NCI-H1436 (cell line): Measurements from ENCODE around the gene ZNF710.
"Not testable (repeated sequence)": the region's sequence is repeated elsewhere in the genome, so short reads cannot be mapped to it uniquely, and the experiment has no call there.

Source experiments
- DNase-seq: peaks from one replicate; lab custom pipeline; 2025; lab: John Stamatoyannopoulos, UW

ZNF710 gene

DNA sequence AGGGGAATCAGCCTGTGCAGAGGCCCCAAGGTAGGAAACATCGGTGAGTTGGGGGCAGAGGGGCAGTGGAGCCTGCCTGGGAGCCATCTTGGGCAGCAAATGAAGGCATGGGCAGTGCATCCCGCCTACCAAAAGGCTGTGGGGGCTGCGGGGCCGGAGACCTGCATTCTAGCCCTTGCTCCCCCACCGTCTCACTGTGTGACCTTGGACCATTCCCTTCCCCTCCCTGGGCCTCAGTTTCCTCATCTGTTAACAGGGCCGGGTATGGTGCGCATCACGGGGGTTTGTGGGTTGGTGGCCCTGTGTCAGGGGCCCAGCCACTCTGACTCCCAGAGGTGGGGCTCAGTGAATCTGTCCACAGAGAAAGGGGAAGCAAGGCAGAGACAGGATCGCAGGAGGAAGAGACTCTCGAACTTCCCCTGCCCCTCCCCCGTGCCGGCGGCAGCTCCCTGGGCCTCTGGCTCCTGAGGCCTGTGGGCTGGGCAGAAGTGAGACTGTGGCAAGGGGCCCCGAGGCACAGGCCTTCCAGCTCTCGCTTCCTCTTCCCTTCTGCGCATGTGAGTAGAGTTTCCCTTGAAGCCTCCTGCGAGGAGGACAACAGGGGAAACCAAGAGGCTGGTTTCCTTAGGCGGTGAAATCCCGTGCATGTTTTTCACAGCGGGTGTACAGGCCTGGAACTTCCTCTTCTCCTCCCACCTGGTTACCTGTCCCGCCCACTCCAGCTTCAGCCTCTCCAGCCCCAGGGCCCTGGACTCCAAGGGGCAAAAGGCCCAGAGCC is 58.3 kb downstream of the ZNF710 start:
- no peak for DNase-seq

DNA sequence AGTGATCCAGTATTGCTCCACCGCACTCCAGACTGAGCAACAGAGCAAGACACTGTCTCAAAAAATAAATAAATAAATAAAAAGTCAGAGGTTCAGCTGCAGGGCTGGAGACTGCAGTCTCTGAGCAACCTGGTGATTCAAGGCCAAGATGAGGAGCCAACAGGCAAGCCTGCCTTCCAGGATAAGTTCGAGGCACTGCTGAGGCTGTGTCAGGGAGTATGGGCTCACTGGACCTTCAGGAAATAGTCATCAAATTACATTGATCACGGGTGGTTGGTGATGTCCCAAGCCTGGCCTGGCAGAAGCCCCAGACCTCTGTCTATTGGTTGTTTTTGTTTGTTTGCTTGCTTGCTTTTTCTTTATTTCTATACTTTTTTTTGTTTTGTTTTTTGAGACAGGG is 59.7 kb downstream of the ZNF710 start:
- no peak for DNase-seq

DNA sequence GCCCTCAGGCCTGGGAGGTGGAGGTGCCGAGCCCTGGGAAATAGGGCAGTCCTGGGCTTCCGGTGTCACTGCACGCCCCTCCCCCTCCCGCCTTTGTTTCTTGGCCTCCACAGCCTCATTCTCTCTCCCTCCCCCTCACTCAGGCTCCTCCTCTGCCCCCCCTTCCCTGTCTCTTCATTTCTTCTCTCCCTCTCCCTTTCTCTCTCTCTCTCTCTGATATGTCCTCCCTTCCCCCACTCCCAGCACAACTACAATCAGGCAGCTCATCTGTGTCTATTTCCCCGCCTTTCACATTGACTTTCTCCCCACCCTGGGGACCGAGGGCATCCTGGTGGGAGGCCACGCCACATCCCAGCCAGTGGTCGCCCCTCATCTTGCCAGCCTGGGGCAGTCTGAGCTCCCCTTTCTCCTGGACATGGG is 60.9 kb downstream of the ZNF710 start:
- peak; percentile 86 for DNase-seq

GRCh38 chr15:90062462-90062932 is 61.4 kb downstream of the ZNF710 start:
- DNase-seq: peak; percentile 86

DNA sequence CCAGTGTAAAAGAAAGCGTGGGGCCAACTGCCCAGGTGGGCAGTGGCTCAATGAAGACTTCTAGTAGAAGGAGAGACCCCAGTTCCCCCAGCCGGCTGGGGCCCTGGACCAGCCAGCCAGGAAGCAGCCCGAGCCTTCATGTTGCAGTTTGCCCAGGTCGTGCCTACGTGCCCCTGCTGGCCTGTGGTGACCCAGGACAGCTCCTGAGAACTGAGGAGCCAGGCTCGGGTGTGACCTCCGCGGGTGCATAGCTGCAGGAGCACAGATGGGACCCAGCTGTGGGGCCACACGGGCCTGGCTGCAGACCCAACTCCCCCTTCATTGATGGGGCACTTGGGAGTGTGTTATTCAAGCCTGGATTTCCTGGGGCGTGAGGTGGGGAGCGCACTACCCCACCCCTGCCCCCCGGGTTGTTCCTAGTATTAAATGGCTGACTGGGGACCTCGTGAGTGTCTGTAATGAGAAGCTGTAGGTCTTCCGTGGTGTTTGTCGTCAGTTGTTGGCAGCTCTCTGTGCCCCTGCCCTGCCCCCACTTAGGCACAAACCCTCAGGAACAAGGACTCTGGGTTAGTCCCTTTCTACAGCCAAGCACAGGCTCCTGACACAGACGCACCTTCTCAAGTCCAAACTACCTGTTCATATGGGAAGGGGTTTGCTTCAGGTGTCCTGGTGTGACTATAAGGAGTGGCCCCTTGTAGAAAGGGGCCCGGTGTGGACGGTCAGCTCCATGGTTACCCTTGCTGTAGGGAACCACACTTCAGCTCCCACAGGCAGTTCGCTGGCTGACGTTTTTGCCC is 62.0 kb downstream of the ZNF710 start:
- DNase-seq: peak; percentile 10

DNA sequence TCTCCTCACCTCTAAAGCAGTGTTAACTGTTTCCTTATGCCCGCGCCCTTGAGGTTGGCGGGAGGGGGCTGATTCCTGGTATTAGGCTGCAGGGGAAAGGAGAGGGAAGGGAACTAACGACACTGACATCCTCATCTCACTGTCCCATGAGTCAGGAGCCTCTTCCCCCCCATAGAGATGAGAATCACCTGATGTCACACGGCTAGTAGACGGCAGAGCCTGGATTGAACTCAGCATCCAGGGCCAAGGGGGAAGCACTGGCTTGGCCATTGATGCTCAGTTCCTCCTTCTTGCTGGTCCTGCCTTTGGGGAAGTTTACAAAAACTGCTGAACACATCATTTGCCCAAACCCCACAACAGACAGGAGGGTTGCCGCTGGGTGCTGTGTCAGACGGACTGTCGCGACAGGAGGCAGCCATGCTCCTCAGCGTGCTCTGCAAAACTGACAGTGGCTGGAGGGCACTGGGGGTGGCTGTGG is 62.7 kb downstream of the ZNF710 start:
- DNase-seq: no peak

DNA sequence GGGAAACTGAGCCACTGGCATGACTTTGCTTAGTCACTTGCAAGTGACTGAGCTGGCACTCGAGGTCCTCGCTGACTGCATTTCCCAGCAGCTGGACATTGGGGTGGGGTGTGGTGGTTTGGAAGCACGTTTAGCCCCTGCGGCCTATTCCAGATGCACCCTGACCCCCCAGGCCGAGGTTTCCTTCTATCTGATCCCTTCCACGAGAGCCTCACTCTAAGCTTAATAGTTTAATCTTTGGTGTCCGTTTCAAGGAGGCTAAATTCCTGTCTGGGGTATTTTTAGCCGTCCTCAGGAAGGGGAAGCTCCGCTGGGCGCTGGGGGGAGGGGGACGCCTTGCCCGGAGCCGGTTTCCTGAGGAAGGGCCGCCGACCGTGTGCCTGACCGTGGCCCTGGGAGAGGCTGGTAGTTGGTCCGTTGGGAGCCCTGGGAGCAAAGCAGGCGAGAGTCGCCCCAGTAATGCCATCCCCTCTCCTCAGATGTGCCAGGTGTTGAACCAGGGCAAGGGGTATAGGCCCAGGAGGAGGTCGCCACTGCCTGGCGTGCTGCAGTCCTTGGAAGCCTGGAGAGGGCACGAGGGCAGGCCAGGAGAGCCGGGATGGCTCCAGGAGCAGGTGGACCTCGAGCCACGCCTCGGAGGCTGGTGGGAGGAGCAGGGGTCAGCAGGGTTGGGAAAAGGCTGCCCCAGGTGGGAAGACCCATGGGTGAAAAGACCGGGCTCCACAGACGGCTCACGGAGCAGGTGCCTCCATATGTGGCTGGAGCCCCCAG is 64.0 kb downstream of the ZNF710 start:
- DNase-seq: no peak

DNA sequence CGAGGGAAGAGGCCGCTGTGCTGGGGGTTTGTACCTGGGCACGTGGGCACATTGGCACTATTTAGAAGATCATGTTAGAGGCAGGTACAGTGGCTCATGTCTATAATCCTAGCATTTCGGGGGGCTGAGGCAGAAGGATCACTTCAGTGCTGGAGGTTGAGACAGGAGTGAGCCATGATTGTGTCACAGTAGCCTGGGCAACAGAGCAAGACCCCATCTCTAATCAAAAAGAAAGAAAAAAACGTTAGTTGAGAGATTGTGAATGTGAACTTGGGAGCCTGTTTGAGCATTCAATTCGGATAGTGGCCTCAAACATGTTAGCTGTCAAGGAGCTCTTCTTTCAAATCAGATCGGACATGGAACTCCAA is 64.5 kb downstream of the ZNF710 start:
- DNase-seq: no peak

DNA sequence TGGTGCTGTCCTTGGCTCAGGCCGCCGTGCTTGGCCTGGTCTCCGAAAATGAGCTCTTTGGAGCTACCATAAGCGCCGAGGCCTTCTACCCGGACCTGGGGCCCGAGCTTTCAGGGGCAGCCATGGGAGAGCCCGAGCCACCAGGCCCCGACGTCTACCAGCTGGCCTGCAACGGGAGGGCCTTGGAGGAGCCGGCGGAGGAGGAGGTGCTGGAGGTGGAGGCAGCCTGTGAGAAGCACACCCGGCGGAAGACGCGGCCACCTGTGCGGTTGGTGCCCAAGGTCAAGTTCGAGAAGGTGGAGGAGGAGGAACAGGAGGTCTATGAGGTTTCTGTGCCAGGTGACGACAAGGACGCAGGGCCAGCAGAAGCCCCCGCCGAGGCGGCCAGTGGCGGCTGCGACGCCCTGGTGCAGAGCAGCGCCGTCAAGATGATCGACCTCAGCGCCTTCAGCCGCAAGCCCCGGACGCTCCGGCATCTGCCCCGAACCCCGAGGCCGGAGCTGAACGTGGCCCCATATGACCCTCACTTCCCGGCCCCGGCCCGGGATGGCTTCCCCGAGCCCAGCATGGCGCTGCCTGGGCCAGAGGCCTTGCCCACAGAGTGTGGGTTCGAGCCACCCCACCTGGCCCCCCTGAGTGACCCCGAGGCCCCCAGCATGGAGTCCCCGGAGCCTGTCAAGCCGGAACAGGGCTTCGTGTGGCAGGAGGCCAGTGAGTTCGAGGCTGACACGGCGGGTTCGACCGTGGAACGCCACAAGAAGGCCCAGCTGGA is 66.2 kb downstream of the ZNF710 start:
- no peak for DNase-seq

- no peak for DNase-seq
These were observed 67.0 kb downstream of the ZNF710 start for GRCh38 chr15:90067953-90068606.

GRCh38 chr15:90070623-90071022 is 69.5 kb downstream of the ZNF710 start:
- not testable (repeated sequence) for DNase-seq

DNA sequence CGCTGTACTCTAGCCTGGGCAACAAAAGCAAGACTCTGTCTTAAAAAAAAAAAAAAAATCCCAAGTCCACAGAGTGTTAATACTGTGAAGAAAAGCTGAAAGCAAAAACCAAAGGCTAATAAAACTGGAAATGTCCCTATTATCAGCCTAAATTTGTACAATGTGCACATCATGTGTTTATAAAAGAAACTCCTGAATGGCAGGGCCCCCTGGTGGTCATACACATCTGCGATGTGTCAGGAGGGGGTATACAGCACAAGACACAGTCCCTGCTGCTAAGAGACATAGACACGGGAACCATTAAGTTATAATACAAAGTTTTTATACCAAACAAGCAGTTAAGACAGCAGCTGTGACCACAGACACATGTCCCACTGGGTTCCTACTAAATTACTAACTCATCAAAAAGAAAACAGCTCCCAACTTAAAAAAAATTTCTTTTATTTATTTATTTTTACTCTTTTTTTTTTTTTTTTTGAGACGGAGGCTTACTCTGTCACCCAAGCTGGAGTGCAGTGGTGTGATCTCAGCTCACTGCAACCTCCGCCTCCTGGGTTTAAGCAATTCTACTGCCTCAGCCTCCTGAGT is 70.2 kb downstream of the ZNF710 start:
- DNase-seq: peak; percentile 77

DNA sequence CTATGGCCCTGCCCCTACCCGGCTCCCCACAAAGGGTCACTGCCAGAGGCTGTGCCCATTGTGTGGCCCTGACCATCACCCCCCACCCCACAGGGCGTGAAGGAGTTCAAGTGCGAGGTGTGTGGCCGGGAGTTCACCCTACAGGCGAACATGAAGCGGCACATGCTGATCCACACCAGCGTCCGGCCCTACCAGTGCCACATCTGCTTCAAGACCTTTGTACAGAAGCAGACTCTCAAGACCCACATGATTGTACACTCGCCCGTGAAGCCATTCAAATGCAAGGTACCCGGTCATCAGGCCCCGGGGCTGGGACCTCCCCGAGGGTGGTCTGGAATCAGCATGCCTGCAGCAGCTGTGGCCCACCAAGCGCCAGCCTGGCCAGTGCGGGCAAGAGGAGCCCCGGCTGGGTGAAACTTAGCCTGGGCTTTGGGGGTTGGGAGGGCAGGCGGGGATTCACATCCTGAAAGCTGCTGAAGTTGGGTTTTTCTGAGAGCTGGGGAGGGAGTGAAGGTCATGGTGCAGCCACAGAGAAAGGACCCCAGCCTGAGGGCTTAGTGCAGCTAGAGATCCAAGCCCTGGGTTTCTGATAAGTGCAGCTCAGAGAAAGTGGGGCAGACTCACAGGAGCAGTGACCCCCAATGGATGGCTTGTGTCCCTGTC is 72.0 kb downstream of the ZNF710 start:
- DNase-seq: no peak

DNA sequence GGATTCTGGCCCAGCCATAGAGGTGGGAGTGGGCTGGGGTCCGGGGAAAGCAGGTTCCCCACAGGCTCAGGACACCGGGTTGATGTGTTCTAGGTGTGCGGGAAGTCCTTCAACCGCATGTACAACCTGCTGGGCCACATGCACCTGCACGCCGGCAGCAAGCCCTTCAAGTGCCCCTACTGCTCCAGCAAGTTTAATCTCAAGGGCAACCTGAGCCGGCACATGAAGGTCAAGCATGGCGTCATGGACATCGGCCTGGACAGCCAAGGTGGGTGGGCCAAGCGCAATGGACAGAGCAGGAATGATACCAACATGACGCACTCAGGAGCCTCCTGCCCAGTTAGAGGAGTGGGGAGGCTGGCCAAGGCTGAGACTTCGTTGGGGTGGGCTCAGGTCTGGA is 72.9 kb downstream of the ZNF710 start:
- no peak for DNase-seq

- DNase-seq: no peak
These were observed 73.8 kb downstream of the ZNF710 start for GRCh38 chr15:90074916-90075315.

DNA sequence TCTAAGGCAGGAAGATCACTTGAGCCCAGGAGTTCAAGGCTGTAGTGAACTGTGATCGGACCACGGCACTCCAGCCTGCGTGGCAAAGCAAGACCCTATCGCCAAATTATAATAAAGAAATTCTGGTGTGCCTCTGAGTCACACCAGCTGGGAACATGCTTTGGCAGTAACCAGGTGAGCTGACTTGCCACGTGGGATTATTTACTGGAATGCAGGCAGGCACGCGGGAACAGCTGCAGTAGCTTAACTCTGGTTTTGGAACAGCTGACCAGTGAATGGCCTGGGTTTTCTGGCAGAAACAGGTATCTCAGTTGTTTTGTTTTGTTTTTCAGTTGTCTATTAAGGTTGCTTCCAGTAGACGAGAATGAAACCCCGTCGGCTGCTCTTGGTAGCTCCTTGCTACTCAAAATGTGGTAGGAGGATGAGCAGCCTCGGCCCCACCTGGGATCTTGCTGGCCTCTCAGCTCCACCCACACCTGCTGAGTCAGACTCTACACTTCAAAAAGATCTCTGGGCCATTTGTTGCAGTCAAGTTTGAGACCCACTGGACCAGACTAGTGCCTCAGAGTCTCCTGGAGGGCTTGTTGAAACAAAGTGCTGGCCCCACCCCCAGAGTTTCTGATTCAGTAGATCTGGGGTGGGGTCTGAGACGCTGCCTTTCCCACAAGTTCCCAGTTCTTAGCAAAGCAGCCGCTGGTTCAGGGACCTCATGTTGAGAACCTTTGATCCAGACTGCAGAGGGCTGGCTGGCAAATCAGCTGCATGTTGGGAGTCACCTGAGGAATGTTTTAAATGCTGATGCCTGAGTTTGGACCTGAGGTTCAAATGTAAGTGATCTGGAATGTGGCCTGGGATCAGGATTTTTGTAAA is 74.5 kb downstream of the ZNF710 start:
- no peak for DNase-seq

DNA sequence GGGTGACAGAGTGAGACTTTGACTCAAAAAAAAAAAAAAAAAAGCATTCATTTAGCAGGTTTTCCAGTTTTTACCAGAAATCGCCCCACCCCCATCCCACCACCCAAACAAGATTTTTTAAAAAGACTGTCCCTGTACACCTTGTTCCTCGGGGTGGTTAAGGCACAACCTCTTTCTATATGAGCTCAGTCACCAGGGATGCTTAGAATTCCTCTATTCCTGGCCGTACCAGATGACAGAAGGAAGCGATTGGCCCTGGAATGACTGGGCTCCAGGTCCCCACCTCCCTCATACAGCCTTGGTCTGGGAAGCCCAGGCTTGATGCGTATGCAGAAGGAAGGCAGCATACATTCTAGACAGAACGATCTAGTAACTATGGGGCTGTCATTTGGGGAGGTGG is 75.6 kb downstream of the ZNF710 start:
- DNase-seq: no peak

DNA sequence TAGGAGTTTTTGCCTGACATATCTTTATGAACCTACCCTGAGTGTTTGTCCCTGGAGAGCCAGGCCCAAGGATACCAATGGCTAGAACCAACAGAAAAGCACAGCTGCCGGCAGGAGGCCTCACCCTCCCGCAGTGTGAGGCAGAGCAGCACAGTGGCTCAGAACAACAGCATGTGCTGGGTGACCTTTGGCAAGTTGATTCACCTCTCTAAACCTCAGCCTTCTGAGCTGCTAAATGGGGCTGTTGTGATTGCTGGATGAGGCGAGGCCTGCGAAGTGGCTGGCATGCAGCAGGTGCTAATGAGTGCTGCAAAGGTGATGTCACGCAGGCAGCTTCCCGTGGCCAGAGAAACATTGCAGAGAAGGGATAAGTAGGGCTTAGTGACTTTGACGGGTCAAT is 77.8 kb downstream of the ZNF710 start:
- no peak for DNase-seq
